HEK293 (cell line): Measurements from ENCODE around the gene SDR42E1.

ENCODE experiments used
- TCF7L2 ChIP-seq: IDR thresholded peaks from 2 replicates; pipeline ENCODE4 v1.6.1; 2011; ENCODE audit warnings: low read depth, mild to moderate bottlenecking, inconsistent platforms, low read length, moderate library complexity, borderline replicate concordance
- ZNF155 ChIP-seq: fragments of 450-650 bp; formaldehyde crosslinking; IDR thresholded peaks from 2 replicates; pipeline ENCODE4 v1.5.1; 2016; ENCODE audit warnings: missing biosample characterization, missing genetic modification characterization
- ZNF335 ChIP-seq: fragments of 450-650 bp; formaldehyde crosslinking; conservative IDR thresholded peaks from 2 replicates; pipeline ENCODE4 v1.5.1; 2016; ENCODE audit warnings: missing biosample characterization, missing genetic modification characterization
- ZNF416 ChIP-seq: fragments of 450-650 bp; formaldehyde crosslinking; IDR thresholded peaks from 2 replicates; pipeline ENCODE4 v1.5.1; 2016; ENCODE audit warnings: missing biosample characterization, missing genetic modification characterization
- TF ChIP-seq, protein P1 (sequence below): fragments of 450-650 bp; formaldehyde crosslinking; IDR thresholded peaks from 2 replicates; pipeline ENCODE4 v1.5.1; 2016; ENCODE audit warnings: missing biosample characterization, missing genetic modification characterization

DNA sequence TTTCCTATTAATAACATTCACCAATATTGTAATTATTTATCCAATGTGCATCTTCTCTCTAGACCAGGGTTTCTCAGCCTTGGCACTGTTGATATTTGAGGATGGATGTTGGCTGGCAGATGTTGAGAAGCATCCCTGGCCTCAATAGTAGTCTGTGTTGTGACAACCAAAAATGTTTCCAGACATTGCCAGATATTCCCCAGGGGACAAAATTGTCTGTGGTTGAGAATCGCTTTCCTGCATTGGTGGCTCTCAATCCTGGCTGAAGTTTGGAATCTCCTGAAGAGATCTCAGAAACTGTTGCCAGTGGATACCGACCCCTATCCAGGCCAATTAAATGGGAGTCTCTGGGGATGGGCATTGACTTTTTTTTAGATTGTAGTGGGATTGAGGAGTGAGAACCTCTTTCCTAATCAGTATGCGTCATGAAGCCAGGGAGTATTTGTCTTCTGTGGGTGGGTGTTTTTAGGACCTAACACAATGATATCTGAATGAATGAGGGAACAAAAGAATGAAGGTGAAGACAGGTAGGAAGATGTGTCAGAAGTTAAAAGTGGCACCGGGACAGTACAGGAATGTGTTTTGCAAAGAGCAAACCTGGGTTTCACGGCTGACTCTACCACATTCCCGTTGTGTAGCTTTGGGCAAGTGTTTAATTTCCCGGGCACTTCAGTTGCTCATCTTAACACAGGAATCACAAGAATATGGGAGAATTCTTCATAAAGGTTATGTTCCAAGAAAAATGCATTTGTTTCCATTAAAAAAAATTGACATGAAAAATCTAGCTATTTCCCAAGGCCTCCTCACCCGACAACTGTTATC lies 48.1 kb upstream of the SDR42E1 start:
- TF ChIP-seq, protein P1, sequence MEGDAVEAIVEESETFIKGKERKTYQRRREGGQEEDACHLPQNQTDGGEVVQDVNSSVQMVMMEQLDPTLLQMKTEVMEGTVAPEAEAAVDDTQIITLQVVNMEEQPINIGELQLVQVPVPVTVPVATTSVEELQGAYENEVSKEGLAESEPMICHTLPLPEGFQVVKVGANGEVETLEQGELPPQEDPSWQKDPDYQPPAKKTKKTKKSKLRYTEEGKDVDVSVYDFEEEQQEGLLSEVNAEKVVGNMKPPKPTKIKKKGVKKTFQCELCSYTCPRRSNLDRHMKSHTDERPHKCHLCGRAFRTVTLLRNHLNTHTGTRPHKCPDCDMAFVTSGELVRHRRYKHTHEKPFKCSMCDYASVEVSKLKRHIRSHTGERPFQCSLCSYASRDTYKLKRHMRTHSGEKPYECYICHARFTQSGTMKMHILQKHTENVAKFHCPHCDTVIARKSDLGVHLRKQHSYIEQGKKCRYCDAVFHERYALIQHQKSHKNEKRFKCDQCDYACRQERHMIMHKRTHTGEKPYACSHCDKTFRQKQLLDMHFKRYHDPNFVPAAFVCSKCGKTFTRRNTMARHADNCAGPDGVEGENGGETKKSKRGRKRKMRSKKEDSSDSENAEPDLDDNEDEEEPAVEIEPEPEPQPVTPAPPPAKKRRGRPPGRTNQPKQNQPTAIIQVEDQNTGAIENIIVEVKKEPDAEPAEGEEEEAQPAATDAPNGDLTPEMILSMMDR (tag by site-specific recombination): no peak
- TF ChIP-seq ZNF155 (no peak), ZNF416 (no peak), TCF7L2 (no peak), ZNF335 (tag by site-specific recombination) (no peak)
